GM10847 (cell line): ENCODE results near the gene CARMIL1.

Experiments used
- POLR2A ChIP-seq: IDR thresholded peaks from 2 replicates; pipeline ENCODE4 v1.6.1; 2011; ENCODE audit not compliant: insufficient read length; ENCODE audit errors: extremely low read depth

Gene CARMIL1

DNA sequence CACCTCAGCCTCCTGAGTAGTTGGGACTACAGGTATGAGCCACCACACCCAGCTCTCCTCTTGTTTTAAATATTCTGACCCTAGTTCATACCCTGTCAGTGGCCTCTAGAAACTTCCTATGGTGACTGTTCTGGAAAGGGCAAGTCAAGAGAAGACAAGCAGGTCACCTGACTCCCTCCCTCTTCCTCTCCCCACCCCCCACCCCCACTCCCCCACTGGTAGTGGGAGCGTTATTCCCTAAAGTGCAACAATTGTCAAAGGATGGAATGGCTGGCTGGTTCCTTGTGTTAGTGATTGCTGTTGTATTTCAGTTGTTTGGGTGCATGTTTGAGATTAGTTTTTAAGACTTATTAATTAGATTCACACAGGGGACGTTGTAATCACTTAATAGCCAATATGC lies 136.1 kb downstream of the CARMIL1 start:
- TF ChIP-seq POLR2A: no peak

GRCh38 chr6:25415701-25416100 lies 136.5 kb downstream of the CARMIL1 start:
- TF ChIP-seq POLR2A: no peak

DNA sequence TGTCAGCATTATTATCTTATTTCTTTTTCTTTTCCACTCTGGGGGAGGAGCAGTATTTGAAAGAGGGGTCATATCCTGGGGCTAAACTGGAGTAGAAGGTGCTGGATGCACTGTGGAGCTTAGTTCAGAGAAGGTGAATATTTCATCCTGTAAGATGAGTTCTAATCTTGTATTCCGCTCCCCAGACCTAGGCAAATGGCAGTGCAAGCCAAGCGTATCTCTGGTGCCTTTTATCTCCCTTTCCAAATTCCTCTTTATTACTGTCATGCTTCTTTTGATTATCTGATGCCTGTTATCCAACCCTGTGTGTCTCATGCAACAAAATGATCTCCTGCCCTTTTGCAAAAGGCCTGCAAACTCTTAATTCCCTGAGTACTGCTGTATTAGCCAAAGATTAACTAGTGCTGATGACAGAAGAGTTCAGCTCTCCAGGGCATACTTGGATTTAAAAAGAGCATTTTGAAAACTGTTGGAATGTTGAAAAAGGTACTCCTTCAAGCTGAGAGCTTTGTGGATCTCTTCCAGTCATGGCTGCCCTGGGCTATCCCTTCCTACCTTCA lies 138.0 kb downstream of the CARMIL1 start:
- no peak for TF ChIP-seq POLR2A

GRCh38 chr6:25418454-25419052 lies 139.4 kb downstream of the CARMIL1 start:
- TF ChIP-seq POLR2A: no peak

GRCh38 chr6:25419879-25420278 lies 140.7 kb downstream of the CARMIL1 start:
- TF ChIP-seq POLR2A: no peak

DNA sequence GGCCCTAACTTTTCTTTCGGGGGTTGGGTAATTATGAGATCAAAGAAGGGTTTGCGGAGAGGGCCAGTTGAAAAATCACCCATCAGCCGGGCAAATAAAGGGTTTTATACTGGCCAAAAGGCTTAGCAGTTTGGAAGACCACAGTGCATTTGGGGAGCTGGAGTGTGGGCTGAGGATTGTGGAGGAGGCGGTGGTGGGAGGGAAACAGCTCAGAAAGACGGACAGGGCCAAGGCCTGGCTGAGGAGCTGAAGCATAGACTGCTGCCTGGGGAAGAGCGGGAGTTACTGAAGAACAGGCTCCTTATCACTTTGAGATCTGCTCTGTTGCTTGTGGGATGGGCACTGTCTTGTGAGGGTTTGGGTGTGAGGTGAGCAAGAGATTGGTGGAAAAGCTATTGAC lies 144.2 kb downstream of the CARMIL1 start:
- no peak for TF ChIP-seq POLR2A

DNA sequence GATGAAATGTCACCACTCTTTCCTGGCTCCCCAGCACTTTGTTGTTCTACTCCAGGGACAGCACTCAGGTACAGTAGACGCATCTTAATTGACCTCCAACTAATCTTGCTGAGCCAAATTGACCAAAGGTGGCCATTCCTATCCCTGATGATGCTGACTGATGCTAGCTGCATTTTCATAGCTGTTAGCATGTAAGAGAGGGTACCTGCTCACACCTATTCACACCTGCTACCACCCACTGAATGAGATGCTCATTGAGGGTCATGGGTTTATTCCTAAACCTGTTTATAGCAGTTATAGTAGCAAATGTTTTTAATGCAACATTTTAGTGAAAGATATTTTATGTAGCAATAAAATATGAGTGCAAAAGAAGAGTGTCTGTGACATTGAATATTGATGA lies 145.1 kb downstream of the CARMIL1 start:
- no peak for TF ChIP-seq POLR2A

DNA sequence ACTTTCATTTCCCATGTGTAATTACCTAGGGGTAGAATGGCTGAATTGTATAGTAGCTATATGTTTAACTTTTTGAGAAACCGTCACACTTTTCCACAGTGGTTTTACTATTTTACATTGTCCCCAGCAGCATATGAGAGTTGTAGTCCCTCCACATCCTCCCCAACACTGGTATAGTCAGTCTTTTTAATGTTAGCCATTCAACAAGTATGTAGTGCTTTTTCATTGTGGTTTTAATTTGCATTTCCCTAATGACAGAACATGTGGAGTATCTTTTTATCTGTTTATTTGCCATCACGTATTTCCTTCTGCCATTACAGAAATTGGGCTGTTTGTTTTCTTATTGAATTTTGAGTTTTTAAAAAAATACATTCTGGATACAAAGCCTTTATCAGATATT lies 148.4 kb downstream of the CARMIL1 start:
- TF ChIP-seq POLR2A: no peak

DNA sequence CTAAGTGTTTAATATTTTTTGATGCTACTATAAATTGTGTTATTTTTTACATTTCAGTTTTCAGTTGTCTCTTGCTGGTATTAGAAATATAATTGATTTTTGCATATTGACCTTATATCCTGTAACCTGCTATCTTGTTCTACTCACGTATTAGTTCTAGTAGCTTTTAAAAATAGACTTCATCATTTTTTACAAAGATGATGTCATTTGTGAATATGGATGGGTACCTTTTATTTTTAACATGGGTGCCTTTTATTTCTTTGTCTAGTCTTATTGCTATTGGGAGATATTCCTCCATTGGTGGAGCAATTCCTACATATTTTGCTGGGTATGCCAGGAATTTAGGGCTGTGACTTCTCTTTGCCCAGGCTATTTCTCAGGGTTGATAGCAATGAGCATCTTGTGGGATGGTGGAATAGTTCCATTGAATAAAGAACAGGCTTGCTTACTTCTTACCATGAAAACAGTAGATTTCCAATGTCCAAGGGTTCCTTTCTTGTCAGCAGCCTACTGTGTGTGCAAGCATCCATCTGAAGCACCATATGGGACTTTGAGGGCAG lies 149.7 kb downstream of the CARMIL1 start:
- no peak for TF ChIP-seq POLR2A

GRCh38 chr6:25431306-25431974 lies 152.3 kb downstream of the CARMIL1 start:
- TF ChIP-seq POLR2A: no peak

- TF ChIP-seq POLR2A: no peak
These were observed 152.8 kb downstream of the CARMIL1 start for GRCh38 chr6:25431975-25432307.

- no peak for TF ChIP-seq POLR2A
These were observed 155.7 kb downstream of the CARMIL1 start for GRCh38 chr6:25434921-25435320.

GRCh38 chr6:25435416-25435985 lies 156.3 kb downstream of the CARMIL1 start:
- no peak for TF ChIP-seq POLR2A

DNA sequence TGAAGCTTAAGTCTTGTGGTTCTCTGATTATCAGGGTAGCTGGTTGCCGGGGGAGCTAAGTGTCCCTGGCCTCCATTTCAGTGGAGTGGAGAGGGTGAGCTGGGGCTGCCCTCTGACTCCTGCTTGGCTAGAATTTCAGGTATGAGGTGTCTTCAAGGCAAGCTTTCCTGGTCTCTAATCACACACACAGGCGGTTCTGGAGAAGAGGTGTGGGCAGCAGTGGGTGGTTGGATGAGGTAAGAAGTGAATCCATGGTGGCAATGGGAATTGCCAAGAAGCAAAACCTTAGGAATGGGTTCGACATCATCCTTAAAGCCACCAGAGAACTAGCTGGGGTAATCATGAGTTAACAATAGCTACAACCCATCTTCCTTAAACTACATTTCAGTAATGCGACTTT lies 157.6 kb downstream of the CARMIL1 start:
- TF ChIP-seq POLR2A: no peak

GRCh38 chr6:25439368-25439767 lies 160.2 kb downstream of the CARMIL1 start:
- no peak for TF ChIP-seq POLR2A

GRCh38 chr6:25441663-25442270 lies 162.6 kb downstream of the CARMIL1 start:
- TF ChIP-seq POLR2A: no peak
